GM12875 (cell line): ENCODE results near the gene DNAJC15.

Source experiments
- H3K4me3 ChIP-seq: one replicate; pipeline ENCODE4 v1.5.1; 2011; ENCODE audit warnings: low read depth, low read length, control low read depth
- CTCF ChIP-seq: IDR thresholded peaks from 2 replicates; pipeline ENCODE4 v1.5.1; 2011; ENCODE audit warnings: low read depth, mild to moderate bottlenecking, control low read depth, inconsistent platforms, low read length, moderate library complexity, borderline replicate concordance; ENCODE audit not compliant: insufficient read depth

Gene DNAJC15

GRCh38 chr13:43019811-43020210, 3.6 kb upstream of the DNAJC15 start:
- no peak overlapping the region for H3K4me3 ChIP-seq
- TF ChIP-seq CTCF = no peak

DNA sequence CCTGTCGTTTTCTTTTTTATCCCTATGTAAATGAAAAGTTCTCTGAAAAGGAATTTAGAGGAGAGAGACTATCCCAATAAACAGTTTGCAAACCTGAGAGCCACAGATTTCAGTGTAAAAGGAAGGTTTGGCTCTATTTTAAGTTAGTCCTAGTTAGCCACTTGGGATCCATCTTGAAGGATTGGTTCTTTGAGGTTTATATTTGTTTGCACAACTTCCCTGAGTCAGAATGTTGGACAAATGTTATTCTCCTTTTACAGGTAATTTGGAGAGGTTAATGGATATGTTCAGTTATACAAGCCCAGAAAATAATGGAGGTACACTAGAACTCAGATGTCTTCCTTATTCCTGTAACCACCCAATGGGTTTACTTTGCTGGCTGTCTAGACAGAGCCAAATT, 2.6 kb upstream of the DNAJC15 start:
- no peak overlapping the region for H3K4me3 ChIP-seq
- no peak for TF ChIP-seq CTCF

GRCh38 chr13:43021926-43022670, 1.3 kb upstream of the DNAJC15 start:
- no peak for TF ChIP-seq CTCF
- H3K4me3 ChIP-seq = no peak overlapping the region

GRCh38 chr13:43022934-43023288, 475 bp upstream of the DNAJC15 start:
- H3K4me3 ChIP-seq = peak overlapping the region; percentile 49
- no peak for TF ChIP-seq CTCF

DNA sequence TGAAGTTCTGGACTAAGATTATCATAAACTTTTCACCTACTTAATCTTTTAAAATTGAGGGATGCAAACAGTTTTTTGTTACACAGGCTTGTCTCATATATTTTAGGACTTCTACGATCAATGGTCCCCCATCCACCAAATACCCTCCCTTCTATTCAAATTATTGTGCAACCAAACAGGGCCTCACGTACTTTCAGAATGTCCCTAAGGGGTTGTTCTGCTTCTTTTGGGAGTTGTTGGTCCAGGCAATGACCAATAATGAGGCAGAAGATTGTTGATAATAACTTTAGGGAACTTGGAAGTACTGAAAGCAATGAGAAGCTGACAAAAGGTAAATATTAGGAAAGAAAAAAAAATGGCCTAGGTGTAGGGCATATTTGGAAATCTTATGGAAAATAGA, 2.9 kb downstream of the DNAJC15 start:
- no peak overlapping the region for H3K4me3 ChIP-seq
- TF ChIP-seq CTCF = no peak

- no peak overlapping the region for H3K4me3 ChIP-seq
- TF ChIP-seq CTCF = no peak
Measured at GRCh38 chr13:43030548-43030947, 7.2 kb downstream of the DNAJC15 start.

DNA sequence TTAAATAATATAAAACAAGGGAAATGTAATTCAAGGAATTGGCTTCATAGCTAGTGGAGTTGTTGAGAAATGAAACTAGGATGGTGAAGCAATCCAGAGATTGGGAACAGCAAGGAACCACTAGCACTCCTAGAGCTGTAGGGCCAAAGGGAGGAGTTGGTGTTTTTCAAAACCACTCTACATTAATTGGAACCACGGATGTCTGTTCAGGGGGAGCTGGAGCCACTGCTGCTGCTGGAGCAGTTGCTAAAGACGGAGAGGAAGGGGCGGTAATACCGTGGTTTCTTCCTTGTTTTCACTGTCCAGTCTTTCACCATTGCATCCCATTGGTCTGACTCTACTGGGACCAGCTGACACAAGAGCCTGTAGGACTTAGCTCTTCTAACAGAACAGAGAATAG, 8.5 kb downstream of the DNAJC15 start:
- H3K4me3 ChIP-seq = no peak overlapping the region
- no peak for TF ChIP-seq CTCF
